GM18868 (cell line): ENCODE results near the gene MS4A15.
"Not testable (repeated sequence)": the region's sequence is repeated elsewhere in the genome, so short reads cannot be mapped to it uniquely, and the experiment has no call there.

Experiments
- ATAC-seq: cut with Tn5 transposase; IDR thresholded peaks from one replicate; pipeline ENCODE4 v1.9.1; 2021; ENCODE audit warnings: mild to moderate bottlenecking, moderate library complexity; ENCODE audit not compliant: unreplicated experiment

The MS4A15 gene

DNA sequence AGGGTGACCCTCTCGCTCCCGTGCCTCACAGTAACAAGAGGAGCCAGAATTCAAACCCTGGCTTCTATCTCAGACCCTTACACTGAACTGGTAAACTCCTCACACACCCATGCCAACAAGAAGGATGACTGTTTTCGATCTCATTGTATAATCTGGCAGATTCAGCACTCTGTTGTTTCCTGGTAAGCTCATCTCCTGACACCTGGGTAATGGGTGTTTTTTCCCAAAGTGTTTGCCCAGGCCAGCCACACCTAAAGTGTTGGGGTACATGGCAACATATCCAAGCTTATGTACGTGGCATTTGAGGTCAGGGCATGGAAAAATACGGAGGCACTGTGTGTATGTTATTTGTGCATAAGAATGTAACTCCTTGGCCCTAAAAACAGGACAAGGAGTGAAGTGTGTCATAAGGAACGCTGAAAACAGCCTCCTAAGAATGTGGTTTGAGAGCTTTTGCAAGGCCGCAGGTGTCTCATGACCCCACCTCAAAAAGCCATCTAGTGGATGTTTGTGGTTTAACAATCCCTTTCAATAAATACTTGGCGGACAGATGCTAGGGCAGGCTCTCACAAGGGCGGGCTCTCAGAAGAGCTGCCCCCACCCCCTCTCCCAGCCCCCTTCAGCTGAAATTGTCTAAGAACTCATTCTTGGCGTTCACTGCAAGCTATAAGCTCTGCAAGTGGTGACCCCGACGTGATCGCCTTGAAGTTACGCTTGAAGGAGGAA, at the start of gene MS4A15:
Gene MS4A15 (plus strand): TSS at position 561 of the 726 bp plus-strand sequence. CDS start 6,867 bp downstream, outside the sequence.
- no peak for ATAC-seq

DNA sequence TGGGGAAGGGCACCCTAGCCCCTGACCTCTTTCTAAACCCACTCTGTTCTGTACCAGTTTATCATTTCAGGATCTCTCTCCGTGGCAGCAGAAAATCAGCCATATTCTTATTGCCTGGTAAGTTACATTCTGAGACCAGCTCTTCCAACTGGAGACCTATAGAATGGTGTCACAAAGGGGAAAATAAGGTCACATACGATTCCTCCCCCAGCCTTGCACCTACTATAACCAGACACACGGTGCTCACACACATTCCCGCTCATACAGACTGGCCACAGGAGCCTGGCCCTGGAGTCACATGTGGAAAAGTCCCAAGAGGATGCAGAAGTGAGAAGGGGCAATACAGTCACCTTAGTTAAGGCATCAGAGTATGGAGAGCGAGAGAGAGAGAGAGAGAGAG, 49.7 kb upstream of the MS4A15 start:
- ATAC-seq, result no peak

DNA sequence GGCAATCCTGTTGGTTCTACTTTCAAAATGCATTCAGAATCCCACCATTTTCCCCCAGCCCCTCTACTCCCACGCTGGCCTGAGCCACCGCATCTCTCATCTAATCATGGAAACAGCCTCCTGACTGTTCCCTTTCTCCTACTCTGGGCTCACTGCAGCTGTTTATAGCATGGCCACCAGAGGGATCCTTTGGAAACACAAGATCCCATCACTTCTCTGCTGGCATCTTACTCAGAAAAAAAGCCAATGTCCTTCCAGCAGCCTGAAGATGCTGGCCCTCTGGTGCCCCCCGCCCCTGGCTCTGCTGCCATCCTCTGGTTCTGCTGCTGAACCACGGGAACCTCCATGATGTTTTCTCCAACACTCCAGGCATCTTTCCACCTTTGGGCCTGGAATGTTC, 46.2 kb upstream of the MS4A15 start:
- no peak for ATAC-seq

GRCh38 chr11:60711276-60711675, 45.4 kb upstream of the MS4A15 start:
- no peak for ATAC-seq

GRCh38 chr11:60713423-60713822, 43.2 kb upstream of the MS4A15 start:
- not testable (repeated sequence) for ATAC-seq

- ATAC-seq, result no peak
These were observed 38.7 kb upstream of the MS4A15 start for GRCh38 chr11:60717956-60718355.

DNA sequence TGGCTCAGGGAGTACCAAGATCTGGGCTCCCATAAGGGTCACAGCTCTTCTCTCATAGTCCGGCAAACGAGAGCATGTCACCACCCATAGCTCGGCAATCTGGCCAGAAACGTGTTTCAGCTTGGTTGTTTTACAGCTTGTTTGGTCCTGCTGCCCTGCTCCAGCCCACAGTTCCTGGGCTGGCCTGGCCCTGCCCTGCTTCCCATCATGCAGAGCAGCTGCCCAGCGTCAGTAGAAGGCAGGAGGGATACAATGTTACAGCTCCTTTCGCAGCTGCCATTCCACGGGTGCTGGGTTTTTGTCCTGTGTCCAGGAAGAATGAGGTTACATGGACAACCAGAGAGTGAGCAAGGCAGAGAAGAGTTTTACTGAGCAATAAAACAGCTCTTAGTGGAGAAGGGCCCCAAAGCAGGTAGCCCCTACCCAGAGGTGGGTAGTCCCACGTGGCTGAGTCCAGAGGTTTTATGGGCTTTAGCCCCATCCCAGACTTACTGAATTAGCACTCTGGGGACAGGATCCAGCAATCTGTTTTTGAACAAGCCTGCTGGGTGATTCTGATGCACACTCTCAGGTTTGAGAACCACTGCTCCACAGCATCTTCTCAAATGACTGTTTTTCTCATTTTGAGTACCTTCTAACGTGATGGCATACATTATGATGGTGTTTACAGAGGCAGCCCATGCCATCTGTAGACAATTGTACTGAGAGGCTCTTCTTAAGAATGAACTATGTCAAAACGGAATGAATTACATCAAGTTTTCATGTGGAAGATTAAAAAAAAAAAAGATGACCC, 37.9 kb upstream of the MS4A15 start:
- ATAC-seq, result no peak

DNA sequence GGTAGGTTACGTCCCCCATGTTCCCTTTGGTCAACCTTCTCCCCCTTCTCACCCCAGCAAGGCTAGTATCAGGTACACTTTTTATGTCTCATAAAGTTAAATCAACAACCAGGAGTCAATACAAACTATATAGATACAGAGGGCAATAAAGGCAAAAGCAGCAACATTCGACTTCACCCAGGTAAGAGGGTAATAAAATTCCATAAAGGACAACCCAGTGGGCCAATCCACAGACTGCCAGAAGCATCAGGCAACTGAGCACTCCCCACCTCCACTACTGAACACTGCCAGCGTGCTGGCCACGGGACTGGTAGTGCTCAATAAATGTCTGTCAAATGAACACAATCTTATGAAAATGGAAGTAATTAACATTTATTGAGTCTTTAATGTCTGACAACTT, 37.3 kb upstream of the MS4A15 start:
- no peak for ATAC-seq

DNA sequence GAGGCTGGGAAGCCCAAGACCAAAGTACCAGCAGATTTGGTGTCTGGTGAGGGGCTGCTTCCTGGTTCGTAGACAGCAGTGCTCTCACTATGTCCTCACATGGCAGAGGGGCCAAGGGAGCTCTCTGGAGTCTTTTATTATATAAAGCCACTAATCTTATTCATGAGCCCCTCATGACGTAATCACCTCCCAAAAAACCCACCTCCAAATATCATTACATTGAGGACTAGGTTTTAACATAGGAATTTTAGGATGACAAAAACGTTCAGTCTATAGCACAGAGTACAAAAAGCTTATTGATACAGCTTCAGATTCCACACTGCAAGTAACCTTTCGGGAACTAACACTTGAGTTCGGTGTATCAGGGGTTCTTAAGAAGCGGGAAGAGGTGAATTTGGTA, 36.2 kb upstream of the MS4A15 start:
- ATAC-seq, result no peak

DNA sequence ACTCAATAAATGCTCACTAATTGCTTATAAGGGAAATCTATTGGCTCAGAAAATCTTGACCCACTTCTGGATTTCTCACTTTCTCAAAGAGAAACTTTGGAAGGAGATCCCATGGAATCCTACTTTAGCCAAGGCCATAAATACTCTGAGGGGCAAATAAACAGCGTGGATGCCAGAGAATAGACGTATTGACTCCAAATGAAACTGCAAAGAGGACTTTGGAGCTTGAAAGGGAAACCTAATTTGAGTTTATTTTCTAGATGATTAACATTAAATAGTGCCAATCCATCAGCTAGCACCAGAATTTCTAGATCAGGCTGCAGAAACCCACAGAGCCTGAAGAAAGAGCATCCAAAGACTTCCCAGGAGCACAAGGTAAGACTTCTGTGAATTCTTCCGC, 32.2 kb upstream of the MS4A15 start, which contains the start of gene MS4A18:
Gene MS4A18 (plus strand): TSS at position 301 of the 400 bp plus-strand sequence.
- no peak for ATAC-seq

DNA sequence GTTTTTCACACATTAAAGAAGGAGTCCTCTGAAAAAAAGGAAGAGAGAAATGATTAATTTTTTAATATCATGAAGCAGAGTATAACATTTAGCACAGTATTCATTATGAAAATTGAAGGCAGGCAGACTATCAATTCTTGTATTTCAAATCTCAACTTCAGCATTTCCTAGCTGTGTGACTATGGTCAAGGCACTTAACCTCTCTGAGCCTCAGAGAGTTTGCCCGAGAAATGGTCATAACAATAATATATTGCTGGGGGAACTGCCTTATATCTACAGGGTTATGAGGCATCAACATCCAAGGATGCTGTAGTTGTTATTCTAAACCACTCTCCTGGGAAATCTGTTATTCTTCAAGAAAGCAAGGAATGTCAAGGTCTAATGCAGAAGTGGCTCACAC, 31.1 kb upstream of the MS4A15 start:
- no peak for ATAC-seq

GRCh38 chr11:60731586-60731985, 25.1 kb upstream of the MS4A15 start:
- no peak for ATAC-seq

- ATAC-seq, result no peak
These were observed 22.4 kb upstream of the MS4A15 start for GRCh38 chr11:60734279-60734678.

GRCh38 chr11:60739114-60739513, 17.6 kb upstream of the MS4A15 start:
- no peak for ATAC-seq

DNA sequence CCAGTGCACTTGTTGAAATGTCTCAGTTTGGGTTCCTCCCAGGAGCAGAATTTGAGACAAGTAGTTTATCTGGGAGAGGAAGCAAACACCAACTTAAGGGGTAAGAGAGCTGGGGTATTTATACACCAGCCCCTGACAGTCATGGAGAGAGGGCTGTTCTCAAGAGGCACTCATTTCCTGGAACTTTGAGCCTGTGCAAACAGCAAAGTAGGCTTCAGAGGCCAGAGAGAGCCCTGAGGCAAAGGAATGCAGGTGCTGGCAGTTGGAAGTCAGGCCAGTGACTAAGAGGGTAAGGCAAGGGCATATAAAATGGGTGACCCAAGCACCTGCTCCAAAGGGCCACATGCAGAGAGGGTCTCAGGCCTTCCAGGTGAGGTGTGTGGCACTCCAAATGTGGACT, 16.1 kb upstream of the MS4A15 start:
- ATAC-seq, result no peak

- no peak for ATAC-seq
These were observed 15.2 kb upstream of the MS4A15 start for GRCh38 chr11:60741421-60741820.

DNA sequence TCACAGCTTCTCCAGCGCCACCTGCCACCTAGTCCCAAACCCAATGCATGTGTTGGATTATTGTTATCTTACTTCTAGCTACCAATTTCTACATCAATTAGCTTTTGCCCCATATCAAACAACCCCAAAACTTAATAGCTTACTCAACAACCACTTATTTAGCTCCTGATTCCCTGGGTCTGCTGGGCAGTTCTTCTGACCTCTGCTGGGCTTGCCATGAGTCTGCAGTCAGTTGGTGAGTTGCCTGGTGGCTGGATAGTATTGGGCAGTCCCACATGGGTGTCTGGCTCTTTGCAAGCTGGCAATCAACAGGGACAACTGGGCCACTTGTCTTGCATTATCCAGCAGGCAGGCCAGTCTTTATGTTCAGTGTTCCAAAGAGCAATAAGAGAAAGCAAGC, 13.6 kb upstream of the MS4A15 start:
- ATAC-seq, result no peak

DNA sequence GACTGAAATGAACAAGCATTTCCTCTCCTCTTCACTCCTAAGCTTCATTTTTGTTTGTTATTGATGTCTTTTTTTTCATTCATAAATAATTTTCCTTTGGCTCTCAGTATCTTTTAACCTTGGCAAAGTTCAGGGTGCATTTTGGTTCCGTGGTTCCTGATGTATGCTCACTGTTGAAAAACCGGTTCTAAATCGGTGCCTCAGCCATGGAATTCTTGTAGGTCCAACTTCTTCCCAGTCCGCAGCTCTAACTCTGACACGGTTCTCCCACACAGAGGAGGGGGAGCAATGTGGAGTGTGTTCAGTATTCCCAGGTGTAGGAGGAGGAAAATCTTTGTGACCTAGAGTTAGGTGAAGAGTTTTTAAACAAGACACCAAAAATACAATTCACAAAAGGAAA, 12.6 kb upstream of the MS4A15 start:
- no peak for ATAC-seq

DNA sequence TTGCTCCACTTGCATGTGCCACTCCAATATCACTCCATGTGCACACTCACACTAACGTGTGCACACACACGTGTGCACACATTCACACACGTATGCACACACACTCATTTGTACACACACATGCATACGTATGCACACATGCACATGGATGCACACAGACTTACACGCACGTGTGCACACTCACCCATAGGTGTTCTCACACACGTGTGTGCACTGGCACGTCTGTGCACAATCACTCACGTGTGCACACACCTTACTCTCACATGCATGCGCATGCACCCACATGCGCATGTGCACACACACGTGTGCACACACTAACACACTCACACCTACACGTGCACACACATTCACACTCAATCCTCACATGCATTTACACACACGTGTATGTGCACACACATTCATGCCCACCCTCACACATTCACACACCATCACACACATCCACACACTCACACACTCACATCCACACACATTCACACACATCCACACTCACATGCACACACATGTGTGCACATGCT, 9.3 kb upstream of the MS4A15 start:
- no peak for ATAC-seq

- no peak for ATAC-seq
These were observed 8.4 kb upstream of the MS4A15 start for GRCh38 chr11:60748225-60748624.

- no peak for ATAC-seq
These were observed 7.8 kb upstream of the MS4A15 start for GRCh38 chr11:60748821-60749220.

- ATAC-seq, result no peak
These were observed 5.8 kb upstream of the MS4A15 start for GRCh38 chr11:60750911-60751310.
